HL-60 (cell line): Measurements from ENCODE around the gene RNF112.
A peak's percentile ranks its signal among the peaks of the same experiment; 100 is the strongest.

ENCODE experiments used
- DNase-seq, 2 experiments: peaks; one replicate each; pipeline ENCODE4 v3.0.0-alpha.2; 2010 to 2020; ENCODE audit warnings: low read depth in 1 of 2, low spot score in 1 of 2
- H3K27ac ChIP-seq: fragments of 250-450 bp; sonication (Bioruptor Pico); replicated peaks from 2 replicates; pipeline ENCODE4 v1.5.1; 2020; ENCODE audit warnings: mild to moderate bottlenecking, moderate library complexity
- H3K27me3 ChIP-seq: fragments of 250-450 bp; sonication (Bioruptor Pico); 2 replicates; pipeline ENCODE4 v1.5.1; 2021; ENCODE audit warnings: mild to moderate bottlenecking, moderate library complexity; ENCODE audit not compliant: insufficient read depth, poor library complexity, severe bottlenecking
- H3K4me3 ChIP-seq: replicated peaks from 2 replicates; pipeline ENCODE4 v1.5.1; 2011; ENCODE audit warnings: mild to moderate bottlenecking, control low read depth, low read length; ENCODE audit not compliant: insufficient read depth
- GABPA ChIP-seq: IDR thresholded peaks from 2 replicates; pipeline ENCODE4 v1.6.1; 2012; ENCODE audit warnings: low read depth
- POLR2AphosphoS5 ChIP-seq: IDR thresholded peaks from 2 replicates; pipeline ENCODE4 v1.6.1; 2012; ENCODE audit warnings: low read depth
- SPI1 ChIP-seq: IDR thresholded peaks from 2 replicates; pipeline ENCODE4 v1.6.1; 2012; ENCODE audit warnings: low read depth, mild to moderate bottlenecking, borderline replicate concordance
- TF ChIP-seq, protein P1 (sequence below): IDR thresholded peaks from one replicate; pipeline ENCODE4 v1.5.1; 2011; ENCODE audit warnings: low read length, control low read depth, inconsistent platforms; ENCODE audit not compliant: insufficient read depth
- TF ChIP-seq, protein P2 (sequence below): IDR thresholded peaks from 2 replicates; pipeline ENCODE4 v1.6.1; 2012; ENCODE audit warnings: low read depth; ENCODE audit not compliant: insufficient replicate concordance

Gene RNF112

GRCh38 chr17:19447085-19447583 is 36.1 kb downstream of the RNF112 start:
- Histone ChIP-seq H3K27me3 (no peaks in the 10 kb centered on the region), H3K27ac (no peak overlapping the region), H3K4me3 (no peak overlapping the region)
- TF ChIP-seq, protein P1, sequence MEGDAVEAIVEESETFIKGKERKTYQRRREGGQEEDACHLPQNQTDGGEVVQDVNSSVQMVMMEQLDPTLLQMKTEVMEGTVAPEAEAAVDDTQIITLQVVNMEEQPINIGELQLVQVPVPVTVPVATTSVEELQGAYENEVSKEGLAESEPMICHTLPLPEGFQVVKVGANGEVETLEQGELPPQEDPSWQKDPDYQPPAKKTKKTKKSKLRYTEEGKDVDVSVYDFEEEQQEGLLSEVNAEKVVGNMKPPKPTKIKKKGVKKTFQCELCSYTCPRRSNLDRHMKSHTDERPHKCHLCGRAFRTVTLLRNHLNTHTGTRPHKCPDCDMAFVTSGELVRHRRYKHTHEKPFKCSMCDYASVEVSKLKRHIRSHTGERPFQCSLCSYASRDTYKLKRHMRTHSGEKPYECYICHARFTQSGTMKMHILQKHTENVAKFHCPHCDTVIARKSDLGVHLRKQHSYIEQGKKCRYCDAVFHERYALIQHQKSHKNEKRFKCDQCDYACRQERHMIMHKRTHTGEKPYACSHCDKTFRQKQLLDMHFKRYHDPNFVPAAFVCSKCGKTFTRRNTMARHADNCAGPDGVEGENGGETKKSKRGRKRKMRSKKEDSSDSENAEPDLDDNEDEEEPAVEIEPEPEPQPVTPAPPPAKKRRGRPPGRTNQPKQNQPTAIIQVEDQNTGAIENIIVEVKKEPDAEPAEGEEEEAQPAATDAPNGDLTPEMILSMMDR = peak; percentile 37
- TF ChIP-seq SPI1 (no peak), POLR2AphosphoS5 (no peak)
- TF ChIP-seq, protein P2, sequence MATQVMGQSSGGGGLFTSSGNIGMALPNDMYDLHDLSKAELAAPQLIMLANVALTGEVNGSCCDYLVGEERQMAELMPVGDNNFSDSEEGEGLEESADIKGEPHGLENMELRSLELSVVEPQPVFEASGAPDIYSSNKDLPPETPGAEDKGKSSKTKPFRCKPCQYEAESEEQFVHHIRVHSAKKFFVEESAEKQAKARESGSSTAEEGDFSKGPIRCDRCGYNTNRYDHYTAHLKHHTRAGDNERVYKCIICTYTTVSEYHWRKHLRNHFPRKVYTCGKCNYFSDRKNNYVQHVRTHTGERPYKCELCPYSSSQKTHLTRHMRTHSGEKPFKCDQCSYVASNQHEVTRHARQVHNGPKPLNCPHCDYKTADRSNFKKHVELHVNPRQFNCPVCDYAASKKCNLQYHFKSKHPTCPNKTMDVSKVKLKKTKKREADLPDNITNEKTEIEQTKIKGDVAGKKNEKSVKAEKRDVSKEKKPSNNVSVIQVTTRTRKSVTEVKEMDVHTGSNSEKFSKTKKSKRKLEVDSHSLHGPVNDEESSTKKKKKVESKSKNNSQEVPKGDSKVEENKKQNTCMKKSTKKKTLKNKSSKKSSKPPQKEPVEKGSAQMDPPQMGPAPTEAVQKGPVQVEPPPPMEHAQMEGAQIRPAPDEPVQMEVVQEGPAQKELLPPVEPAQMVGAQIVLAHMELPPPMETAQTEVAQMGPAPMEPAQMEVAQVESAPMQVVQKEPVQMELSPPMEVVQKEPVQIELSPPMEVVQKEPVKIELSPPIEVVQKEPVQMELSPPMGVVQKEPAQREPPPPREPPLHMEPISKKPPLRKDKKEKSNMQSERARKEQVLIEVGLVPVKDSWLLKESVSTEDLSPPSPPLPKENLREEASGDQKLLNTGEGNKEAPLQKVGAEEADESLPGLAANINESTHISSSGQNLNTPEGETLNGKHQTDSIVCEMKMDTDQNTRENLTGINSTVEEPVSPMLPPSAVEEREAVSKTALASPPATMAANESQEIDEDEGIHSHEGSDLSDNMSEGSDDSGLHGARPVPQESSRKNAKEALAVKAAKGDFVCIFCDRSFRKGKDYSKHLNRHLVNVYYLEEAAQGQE = no peak
- DNase-seq = peak in 1 of 2 experiments; percentile 35

DNA sequence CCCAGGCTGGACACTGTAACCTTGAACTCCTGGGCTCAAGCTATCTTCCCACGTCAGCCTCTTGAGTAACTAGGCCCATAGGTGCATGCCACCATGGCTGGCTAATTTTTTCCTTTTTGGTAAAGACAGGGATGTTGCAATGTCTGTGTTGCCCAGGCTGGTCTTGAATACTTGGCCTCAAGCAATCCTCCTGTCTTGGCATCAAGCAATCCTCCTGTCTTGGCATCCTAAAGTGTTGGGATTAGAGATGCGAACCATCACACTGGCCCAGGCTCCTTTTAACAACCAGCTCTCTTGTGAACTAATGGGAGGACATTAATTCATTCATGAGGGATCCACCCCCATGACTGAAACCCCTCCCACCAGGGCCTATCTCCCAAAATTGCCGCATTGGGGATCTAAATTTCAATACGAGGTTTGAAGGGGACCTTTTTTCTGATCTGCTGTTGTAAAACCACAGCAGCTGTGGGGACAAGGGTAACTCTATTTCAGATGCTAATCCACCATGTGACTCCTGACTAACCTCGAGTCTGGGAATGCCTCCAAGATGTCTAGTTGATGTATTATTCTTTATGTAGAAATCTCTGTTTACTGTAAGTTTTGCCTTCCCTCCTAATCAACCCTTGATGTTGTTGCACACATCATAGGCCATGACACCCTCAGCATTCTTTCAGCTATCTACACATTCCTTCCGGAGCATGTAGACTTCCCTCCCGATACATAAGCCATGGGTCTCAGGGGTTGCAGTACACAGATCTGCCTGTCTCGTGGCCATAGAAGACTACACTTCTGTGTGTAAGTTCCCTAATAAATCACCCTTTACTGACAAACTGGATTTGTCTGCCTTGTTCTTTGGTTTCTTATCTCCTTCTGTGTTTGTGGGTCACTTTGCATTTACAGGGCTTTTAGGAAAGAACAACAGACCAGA is 37.6 kb downstream of the RNF112 start:
- Histone ChIP-seq H3K27me3 (no peaks in the 10 kb centered on the region), H3K27ac (no peak overlapping the region), H3K4me3 (no peak overlapping the region)
- TF ChIP-seq, protein P1 = no peak
- TF ChIP-seq SPI1 = no peak
- TF ChIP-seq, protein P2 = no peak
- no peak for TF ChIP-seq POLR2AphosphoS5
- TF ChIP-seq GABPA = no peak
- no peak for DNase-seq

- DNase-seq = no peak
- Histone ChIP-seq H3K27ac (no peak overlapping the region), H3K4me3 (no peak overlapping the region), H3K27me3 (no peaks in the 10 kb centered on the region)
- TF ChIP-seq, protein P2 = no peak
- TF ChIP-seq GABPA = no peak
- TF ChIP-seq SPI1 = no peak
- TF ChIP-seq POLR2AphosphoS5 = no peak
- TF ChIP-seq, protein P1 = no peak
Measured at GRCh38 chr17:19449656-19450055, 38.6 kb downstream of the RNF112 start.
